Glomerular visceral epithelial cell (primary cell): ENCODE data around the gene SYNC.
A peak's percentile ranks its signal among the peaks of the same experiment; 100 is the strongest.

Source experiments
- DNase-seq: peaks from one replicate; pipeline ENCODE4 v3.0.0-alpha.2; 2016; ENCODE audit errors: extremely low spot score

SYNC gene

DNA sequence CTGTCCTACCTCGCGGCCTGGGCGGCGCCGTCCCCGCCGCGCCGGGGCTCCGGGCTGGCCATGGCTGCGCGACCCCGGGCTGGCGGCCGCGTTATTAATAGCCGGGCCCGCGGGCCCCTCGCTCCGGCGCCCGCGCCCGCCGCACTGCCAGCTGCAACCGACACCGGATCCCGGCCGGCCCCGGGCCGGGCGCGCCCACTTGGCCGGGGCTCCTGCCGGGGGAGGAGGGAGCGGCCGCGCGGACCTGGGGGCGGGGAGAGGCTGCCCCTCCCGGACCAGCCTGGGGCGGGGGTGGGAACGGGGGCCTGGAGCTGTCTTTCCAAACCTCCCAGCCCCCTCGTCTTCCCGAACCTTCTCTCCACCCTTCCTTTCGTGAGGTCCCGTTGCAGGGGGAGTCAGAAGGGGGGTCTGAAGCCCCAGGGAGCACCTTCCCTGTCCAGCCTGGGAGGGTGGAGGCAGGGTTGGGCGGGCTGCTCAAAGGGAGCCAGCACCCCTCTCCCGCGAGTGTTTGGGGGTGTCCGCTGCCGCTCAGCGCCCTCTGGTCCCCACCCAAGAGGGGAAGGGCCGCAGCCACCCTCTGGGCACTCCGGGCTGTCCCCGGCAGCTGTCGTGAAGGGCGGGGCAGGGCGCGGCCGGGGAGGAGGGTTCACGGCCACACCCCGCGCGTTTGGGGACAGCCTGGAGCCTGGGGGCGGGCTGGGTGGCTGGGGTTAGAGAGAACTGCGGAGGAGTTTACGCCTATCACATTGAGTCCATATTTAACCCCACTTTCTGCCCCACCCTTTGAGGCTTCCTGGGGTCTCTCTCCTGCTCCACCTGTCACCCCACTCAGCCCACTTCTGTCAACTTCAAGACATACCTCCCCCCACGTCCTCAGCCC lies at the start of gene SYNC:
TSS of gene SYNC (minus strand) at position 172 of the 880 bp plus-strand sequence. CDS start at position 62, 110 bp downstream.
- peak; percentile 76 for DNase-seq

DNA sequence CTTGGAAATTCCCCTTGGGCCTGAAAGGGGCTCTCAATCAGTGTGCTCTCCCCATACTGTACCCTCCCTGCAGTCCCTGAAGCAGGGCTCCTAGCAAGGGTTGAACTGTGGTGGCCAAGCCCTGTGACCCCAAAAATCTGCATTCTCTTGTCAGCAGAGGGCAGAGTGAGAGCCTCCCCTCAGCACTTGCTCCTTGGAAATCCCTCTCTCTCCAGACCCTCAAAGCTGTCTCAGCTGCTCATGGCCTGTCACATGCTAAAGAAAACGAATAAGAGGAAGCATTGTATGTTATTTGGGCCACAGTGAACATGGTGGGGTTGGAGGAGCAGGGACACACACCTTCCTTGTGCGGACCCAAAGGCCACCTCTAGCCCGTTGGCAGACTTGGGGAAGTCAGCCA lies 47.2 kb upstream of the SYNC start:
- DNase-seq = no peak

DNA sequence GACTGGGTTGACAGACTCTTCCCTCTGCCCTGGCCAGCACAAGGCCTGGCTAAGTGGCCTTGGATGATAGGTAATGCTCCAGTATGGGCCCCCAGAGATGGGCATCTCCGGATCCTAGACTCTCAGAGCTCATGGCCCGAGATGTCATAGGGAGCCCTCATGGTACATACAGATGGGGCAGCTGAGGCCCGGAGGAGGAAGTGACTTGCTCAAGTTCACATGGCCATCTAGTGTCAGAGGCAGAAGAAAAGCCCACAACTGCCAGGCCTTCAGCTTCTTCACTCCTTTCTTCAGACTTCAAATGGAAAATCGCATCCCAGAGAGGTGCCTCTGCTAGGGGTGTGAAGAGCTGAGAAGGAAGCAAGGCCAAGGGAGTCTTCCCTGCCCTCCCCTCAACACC lies 46.8 kb upstream of the SYNC start:
- DNase-seq = no peak

- DNase-seq = no peak
Observed at GRCh38 chr1:32748926-32749325, 46.4 kb upstream of the SYNC start.

DNA sequence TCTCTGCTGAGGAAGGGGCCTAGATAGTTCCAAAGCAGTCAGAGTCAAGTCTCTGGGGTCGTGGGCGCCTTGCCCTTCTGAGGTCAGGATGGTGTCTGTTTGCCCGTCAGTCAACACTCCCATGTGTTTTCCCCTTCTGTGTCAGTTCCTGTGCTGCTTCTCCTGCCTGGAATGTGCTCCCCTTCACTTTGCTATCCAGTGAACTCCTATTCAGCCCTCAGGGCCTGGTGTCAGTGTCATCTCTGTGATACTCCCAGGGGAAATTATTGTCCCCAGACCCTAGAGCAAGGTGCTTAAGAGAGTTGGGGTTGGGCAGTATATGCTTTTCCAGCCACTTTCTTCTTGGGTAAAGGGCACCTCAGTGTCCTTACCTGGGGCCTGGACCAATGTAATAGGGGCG lies 45.8 kb upstream of the SYNC start:
- no peak for DNase-seq

- DNase-seq = no peak
Observed at GRCh38 chr1:32746130-32746529, 43.6 kb upstream of the SYNC start.

GRCh38 chr1:32744071-32744425 lies 41.5 kb upstream of the SYNC start:
- no peak for DNase-seq

- peak; percentile 37 for DNase-seq
Observed at GRCh38 chr1:32743380-32744070, 41.0 kb upstream of the SYNC start.

DNA sequence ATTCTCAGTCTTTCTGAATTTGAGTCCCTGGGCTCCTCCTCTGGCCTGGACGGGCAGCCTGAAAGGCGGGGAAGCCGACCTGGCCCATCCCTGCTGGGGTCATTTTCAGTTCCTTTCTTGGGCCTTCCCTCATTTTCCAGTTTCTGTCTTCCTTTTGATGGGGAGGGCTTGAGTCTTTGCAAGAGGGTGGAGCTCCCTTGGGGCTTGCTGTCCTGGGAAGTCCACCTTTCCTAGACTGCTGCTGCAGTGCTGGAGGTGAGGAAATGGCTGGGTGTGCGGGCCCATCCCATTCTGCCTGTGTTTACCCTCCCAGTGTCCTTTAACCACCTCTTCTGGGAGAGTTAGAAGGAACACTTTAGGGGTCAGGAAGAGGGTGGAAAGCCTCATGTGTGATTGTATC lies 40.4 kb upstream of the SYNC start:
- peak; percentile 45 for DNase-seq

DNA sequence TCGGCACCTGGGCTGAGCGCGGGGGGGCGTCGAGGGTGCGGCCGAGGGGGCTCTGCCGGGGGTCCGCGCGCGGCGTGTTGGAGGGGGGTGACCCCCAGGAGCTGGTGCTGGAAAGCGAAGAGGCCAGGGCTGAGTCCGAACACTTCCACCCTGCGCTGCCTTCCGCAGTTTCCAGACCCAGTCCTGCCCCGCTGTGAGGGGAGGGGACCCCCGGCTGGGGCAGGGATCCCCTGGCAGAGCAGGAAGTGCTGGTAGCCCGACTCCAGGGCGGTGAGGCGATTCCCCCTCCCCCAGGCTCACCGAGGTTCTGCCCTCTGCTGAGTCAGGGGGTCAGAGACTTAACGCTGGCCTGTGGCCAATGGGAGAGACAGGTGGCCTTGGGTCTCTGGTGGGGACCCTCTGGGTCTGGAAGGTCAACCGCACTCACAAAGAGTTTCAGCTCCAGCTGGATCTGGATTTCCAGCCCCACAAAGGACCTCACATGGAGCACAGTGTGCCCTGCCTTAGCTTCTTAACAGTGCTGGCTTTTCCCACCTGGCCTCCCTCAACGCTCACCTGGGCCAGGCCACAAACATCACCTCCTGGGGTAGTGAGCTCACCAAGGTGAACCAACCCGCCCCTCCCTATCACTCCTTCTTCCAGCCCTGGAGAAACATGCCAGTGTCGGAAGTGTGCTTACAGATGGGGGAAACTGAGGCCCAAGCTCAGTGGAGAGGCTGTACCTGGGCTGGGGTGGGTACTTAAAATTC lies 39.8 kb upstream of the SYNC start:
- peak; percentile 49 for DNase-seq

DNA sequence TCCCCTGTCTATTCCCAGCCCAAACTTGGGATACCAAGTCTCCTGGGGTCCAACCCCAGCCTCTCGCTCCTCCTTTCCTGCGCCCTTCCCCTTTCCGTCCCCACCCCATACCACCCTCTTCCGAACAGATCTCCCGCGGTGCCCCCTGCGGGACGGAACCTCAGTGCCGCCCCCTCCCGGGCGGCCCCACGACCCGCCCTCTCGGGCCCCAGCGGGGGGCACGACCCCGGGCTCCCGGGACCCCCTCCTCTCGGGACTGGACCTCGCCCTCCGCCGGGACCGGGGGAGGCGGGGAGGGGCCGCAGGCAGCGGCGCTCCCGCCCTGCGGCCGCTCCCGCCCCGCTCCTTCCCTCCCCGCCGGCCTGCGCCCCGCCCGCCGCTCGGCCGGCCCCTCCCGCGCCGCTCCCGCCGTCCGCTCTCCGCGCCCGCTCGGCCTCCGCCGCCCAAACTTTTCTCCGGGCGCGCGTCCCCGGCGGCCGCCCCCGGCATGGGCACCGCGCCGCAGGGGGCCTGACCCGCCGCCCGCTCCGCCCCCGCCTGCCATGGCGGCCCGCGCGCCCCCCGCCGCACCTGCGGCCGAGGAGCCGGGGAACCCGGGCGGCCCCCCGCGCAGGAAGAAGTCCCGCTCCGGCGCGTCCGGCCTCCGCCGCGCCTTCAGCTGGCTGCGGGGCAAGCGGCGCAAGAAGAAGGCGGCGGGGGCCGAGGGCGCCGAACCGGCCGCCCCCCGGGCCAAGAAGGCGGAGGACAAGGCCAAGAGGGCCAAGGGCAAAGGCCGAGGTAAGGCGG lies 39.0 kb upstream of the SYNC start:
- DNase-seq = peak; percentile 33

- no peak for DNase-seq
Observed at GRCh38 chr1:32741059-32741412, 38.5 kb upstream of the SYNC start.

- no peak for DNase-seq
Observed at GRCh38 chr1:32736812-32737791, 34.5 kb upstream of the SYNC start.

DNA sequence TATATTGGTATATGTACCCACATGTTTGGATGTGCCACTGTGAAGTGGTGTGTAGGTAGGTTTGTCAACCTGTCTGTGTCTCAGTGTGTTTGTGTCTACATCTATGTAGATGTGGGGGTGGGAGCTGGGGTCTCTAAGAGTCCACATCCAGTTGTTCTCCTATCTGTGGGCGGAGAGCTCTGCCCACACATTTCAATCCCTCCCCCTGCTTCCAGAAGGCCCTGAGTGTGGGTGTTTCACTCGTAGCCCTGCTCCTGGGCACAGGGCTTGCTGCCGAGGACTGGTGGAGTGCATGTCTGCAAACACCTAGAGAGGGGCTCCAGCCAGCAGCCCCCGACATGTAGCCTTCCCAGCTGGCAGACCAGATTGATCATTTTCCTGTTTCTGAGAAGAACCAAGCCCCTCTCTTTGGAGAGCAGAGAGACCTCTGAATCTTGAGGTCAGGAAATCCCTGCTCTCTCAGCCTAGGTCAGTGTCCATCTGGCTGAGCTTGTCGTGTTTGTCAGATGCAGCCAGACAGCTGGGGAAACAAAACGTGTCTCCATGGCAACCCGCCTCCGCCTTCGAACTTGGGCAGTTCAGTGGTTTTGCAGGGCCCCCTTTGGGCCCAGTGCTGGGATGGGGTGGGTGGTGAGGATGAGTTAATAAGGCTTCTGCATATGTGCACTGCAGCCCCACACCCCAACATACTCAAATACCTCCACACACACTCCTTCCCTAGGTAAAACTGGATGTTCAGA lies 31.2 kb upstream of the SYNC start:
- no peak for DNase-seq

GRCh38 chr1:32729254-32730046 lies 26.9 kb upstream of the SYNC start:
- DNase-seq = no peak

DNA sequence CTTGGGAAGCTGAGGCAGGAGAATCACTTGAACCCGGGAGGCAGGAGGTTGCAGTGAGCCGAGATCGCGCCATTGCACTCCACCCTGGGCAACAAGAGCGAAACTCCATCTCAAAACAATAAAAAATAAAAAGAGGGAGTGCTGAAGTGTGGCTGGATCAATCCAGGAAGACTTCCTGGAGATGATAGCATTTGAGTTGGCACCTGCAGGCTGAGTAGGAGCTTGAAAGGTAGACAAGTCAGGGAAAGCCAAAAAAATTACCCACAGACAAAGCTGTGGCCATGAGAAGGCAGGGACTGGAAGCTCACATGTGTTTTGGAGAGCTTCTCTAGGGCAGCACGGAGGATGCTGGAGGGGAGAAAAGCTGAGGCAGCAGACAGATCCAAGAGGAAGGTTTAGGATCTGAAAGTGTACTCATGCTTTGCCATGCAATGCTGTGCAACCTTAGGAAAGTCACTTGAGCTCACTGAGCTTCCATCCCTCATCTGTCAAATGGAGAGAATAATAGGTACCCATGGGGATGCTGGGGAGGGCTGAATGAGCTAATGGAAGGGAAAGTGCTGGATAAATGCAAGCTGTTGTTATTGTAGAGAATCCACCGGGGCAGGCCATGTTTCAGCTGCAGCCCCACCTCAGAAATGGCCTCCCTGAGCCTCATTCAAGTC lies 26.0 kb upstream of the SYNC start:
- no peak for DNase-seq

DNA sequence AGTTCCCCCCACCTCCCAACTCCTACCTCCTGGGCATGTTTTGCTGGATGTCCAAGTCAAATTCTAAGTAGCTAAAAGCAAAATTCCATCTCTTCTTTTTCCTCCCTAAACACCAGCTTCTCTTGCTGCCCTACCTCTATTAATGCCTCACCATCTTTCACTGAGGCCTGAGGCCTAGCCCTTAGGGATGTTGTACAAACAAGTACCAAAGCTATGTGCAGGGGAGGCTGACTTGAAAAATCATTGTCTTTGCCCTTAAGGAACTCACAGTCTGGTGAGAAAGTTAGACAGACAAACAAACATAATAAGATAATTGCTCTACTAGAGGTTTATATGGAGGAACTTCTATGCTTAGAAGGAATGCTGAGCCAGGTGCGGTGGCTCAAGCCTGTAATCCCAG lies 25.3 kb upstream of the SYNC start:
- DNase-seq = no peak

DNA sequence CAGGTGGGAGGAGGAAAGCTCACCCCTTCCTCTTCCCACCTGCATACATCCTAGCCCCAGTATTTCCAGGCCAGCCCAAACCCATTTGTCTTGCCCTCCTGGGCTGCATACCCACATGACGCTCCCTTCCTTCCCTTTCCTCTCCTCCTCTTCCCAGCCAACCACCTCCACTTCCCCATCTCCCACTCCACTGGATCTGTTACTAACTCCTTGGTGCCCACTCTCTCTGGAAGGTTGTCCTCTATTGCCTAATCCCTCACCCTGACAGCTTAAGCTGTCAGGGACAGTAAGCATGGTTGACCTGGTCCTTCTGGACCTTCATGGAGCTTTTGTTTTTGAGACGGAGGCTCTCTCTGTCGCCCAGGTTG lies 23.0 kb upstream of the SYNC start:
- DNase-seq = no peak
